A673 (cell line): ENCODE measurements around the gene LAMA2.

Experiments
- EZH2 ChIP-seq: fragments of 200-600 bp; sonication (generic); IDR thresholded peaks from 2 replicates; pipeline ENCODE4 v1.6.1; 2017; ENCODE audit warnings: borderline replicate concordance, low read depth, mild to moderate bottlenecking, mixed read lengths, antibody characterized with exemption, low read length; ENCODE audit not compliant: poor library complexity, severe bottlenecking
- TF ChIP-seq, protein P1 (sequence below): fragments of 300-800, 200-600 bp; sonication (generic); conservative IDR thresholded peaks from 2 replicates; pipeline ENCODE4 v1.5.1; 2017; ENCODE audit warnings: low read depth, mild to moderate bottlenecking, antibody characterized with exemption, low read length, moderate library complexity, mixed read lengths

DNA sequence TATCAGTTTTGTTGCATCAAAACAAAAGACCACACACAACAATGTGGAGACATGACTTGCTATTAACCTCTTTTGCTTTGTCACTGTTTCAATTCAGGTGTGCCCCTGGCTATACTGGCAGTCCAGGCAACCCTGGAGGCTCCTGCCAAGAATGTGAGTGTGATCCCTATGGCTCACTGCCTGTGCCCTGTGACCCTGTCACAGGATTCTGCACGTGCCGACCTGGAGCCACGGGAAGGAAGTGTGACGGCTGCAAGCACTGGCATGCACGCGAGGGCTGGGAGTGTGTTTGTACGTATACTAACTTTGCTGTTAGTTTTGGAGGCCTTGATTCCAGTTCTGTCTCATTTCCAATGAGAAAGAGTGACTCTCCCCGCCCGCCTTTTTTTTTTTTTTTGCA, 470.1 kb downstream of the LAMA2 start:
- no peak for TF ChIP-seq EZH2
- TF ChIP-seq, protein P1, sequence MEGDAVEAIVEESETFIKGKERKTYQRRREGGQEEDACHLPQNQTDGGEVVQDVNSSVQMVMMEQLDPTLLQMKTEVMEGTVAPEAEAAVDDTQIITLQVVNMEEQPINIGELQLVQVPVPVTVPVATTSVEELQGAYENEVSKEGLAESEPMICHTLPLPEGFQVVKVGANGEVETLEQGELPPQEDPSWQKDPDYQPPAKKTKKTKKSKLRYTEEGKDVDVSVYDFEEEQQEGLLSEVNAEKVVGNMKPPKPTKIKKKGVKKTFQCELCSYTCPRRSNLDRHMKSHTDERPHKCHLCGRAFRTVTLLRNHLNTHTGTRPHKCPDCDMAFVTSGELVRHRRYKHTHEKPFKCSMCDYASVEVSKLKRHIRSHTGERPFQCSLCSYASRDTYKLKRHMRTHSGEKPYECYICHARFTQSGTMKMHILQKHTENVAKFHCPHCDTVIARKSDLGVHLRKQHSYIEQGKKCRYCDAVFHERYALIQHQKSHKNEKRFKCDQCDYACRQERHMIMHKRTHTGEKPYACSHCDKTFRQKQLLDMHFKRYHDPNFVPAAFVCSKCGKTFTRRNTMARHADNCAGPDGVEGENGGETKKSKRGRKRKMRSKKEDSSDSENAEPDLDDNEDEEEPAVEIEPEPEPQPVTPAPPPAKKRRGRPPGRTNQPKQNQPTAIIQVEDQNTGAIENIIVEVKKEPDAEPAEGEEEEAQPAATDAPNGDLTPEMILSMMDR, result no peak
